H1 (cell line): ENCODE measurements around the gene CHD9. TPM values are rescaled to one million over a fixed set of nuclear protein-coding genes. Genes with fewer than 3 reads are reported as not detected.

Source experiments
- CTCF ChIA-PET: fragments of 300-600 bp; sonication (Branson Sonifier 250); formaldehyde crosslinking; loops from one replicate; lab custom pipeline; 2021; ENCODE audit not compliant: partially characterized antibody; lab: Charles Lee
- POLR2A ChIA-PET: fragments of 300-600 bp; sonication (Branson Sonifier 250); formaldehyde crosslinking; loops from one replicate; lab custom pipeline; 2021; ENCODE audit warnings: inconsistent platforms; ENCODE audit not compliant: partially characterized antibody; lab: Charles Lee
- DNase-seq, 2 experiments: peaks; one replicate each; pipeline versions ENCODE4 v3.0.0 to v3.0.0-alpha.2; 2010 to 2022; ENCODE audit warnings: low spot score in 2 of 2, low read depth in 1 of 2, mixed read lengths in 1 of 2
- FAIRE-seq: peaks from 2 replicates; lab custom pipeline; 2011; peaks lifted over from hg19 to GRCh38; lab: Jason Lieb, UNC
- H2AFZ ChIP-seq: 2 replicates; pipeline ENCODE4 v1.8.1; 2012; ENCODE audit warnings: low read length, inconsistent platforms
- H2AK5ac ChIP-seq: 2 replicates; pipeline ENCODE4 v1.6.1; 2013; ENCODE audit warnings: low read depth, low read length
- H2BK120ac ChIP-seq: replicated peaks from 2 replicates; pipeline ENCODE3; 2013; ENCODE audit warnings: low read depth, low read length, inconsistent platforms
- H2BK12ac ChIP-seq: 2 replicates; pipeline ENCODE4 v1.6.1; 2013; ENCODE audit warnings: low read depth, low read length
- H2BK15ac ChIP-seq: 2 replicates; pipeline ENCODE4 v1.6.1; 2013; ENCODE audit warnings: low read length
- H2BK20ac ChIP-seq: 2 replicates; pipeline ENCODE4 v1.6.1; 2013; ENCODE audit warnings: low read length
- H2BK5ac ChIP-seq: 2 replicates; pipeline ENCODE4 v1.6.1; 2013; ENCODE audit warnings: low read depth, low read length
- H3K14ac ChIP-seq: 2 replicates; pipeline ENCODE4 v1.6.1; 2013; ENCODE audit warnings: inconsistent platforms; ENCODE audit not compliant: insufficient read length
- H3K18ac ChIP-seq: 2 replicates; pipeline ENCODE4 v1.6.1; 2013; ENCODE audit warnings: low read length; ENCODE audit errors: extremely low read depth
- H3K23ac ChIP-seq: 2 replicates; pipeline ENCODE4 v1.6.1; 2013; ENCODE audit warnings: inconsistent platforms; ENCODE audit not compliant: insufficient read length
- H3K23me2 ChIP-seq: 2 replicates; pipeline ENCODE4 v1.6.1; 2013; ENCODE audit warnings: low read depth, low read length
- H3K27ac ChIP-seq: 2 replicates; pipeline ENCODE4 v1.6.1; 2011; ENCODE audit warnings: low read depth, low read length, inconsistent platforms
- H3K27me3 ChIP-seq, 4 experiments: replicated peaks in 1 of 4; 1 replicate in 1 of 4; 2 replicates in 3 of 4; pipeline versions ENCODE4 v1.6.1 to v1.8.1; 2011 to 2013; ENCODE audit warnings: low read length in 3 of 4, mild to moderate bottlenecking in 3 of 4, inconsistent platforms in 2 of 4, mixed read lengths in 2 of 4, moderate library complexity in 1 of 4; ENCODE audit not compliant: control insufficient read depth in 3 of 4, insufficient read depth in 3 of 4; ENCODE audit errors: extremely low read depth in 1 of 4
- H3K36me3 ChIP-seq, 4 experiments: 2 replicates each; pipeline versions ENCODE4 v1.6.1 to v1.8.1; 2011 to 2013; ENCODE audit warnings: mild to moderate bottlenecking in 4 of 4, low read length in 3 of 4, moderate library complexity in 2 of 4, control low read depth in 1 of 4, inconsistent platforms in 1 of 4; ENCODE audit not compliant: insufficient read depth in 4 of 4, control insufficient read depth in 2 of 4
- H3K4ac ChIP-seq: replicated peaks from 2 replicates; pipeline ENCODE3; 2013; ENCODE audit warnings: low read length, low read depth, mixed read lengths, inconsistent platforms; ENCODE audit not compliant: insufficient read length
- H3K4me1 ChIP-seq, 4 experiments: replicated peaks in 1 of 4; 1 replicate in 1 of 4; 2 replicates in 3 of 4; pipeline versions ENCODE4 v1.6.1 to v1.8.1; 2011 to 2013; ENCODE audit warnings: low read length in 3 of 4, inconsistent platforms in 2 of 4, mixed read lengths in 1 of 4; ENCODE audit not compliant: insufficient read depth in 4 of 4, control insufficient read depth in 3 of 4
- H3K4me2 ChIP-seq, 2 experiments: 2 replicates each; pipeline versions ENCODE4 v1.6.1 to v1.8.1; 2011 to 2013; ENCODE audit warnings: low read depth in 2 of 2, low read length in 2 of 2, control low read depth in 1 of 2, inconsistent platforms in 1 of 2, mild to moderate bottlenecking in 1 of 2; ENCODE audit not compliant: insufficient read depth in 1 of 2
- H3K4me3 ChIP-seq, 4 experiments: fragments of 200-600, 300-600 bp in 1 of 4; sonication (generic), shearing (Covaris generic), sonication (Bioruptor Twin) in 1 of 4; 2 replicates each; pipeline versions ENCODE4 v1.5.1 to v1.8.1; 2011 to 2016; ENCODE audit warnings: low read length in 4 of 4, low read depth in 3 of 4, control low read depth in 2 of 4, inconsistent platforms in 2 of 4, mild to moderate bottlenecking in 2 of 4, mixed read lengths in 1 of 4, moderate library complexity in 1 of 4; ENCODE audit not compliant: insufficient read depth in 2 of 4; ENCODE audit errors: extremely low read depth in 1 of 4
- H3K56ac ChIP-seq: replicated peaks from 2 replicates; pipeline ENCODE3; 2013; ENCODE audit warnings: low read depth, mild to moderate bottlenecking, mixed read lengths, low read length, inconsistent platforms; ENCODE audit not compliant: insufficient read length
- H3K79me1 ChIP-seq: 2 replicates; pipeline ENCODE4 v1.6.1; 2013; ENCODE audit warnings: low read depth, low read length, control low read depth
- H3K79me2 ChIP-seq, 2 experiments: 2 replicates each; pipeline versions ENCODE4 v1.6.1 to v1.8.1; 2012 to 2013; ENCODE audit warnings: low read length in 2 of 2, mild to moderate bottlenecking in 2 of 2, inconsistent platforms in 1 of 2; ENCODE audit not compliant: insufficient read depth in 2 of 2, control insufficient read depth in 1 of 2
- H3K9ac ChIP-seq, 4 experiments: replicated peaks in 1 of 4; 1 replicate in 1 of 4; 2 replicates in 3 of 4; pipeline versions ENCODE4 v1.6.1 to v1.8.1; 2011 to 2013; ENCODE audit warnings: low read depth in 3 of 4, low read length in 3 of 4, control low read depth in 2 of 4, mild to moderate bottlenecking in 2 of 4, moderate library complexity in 2 of 4, inconsistent platforms in 1 of 4; ENCODE audit errors: extremely low read depth in 1 of 4
- H3K9me3 ChIP-seq, 2 experiments: 2 replicates each; pipeline versions ENCODE4 v1.6.1 to v1.8.1; 2012 to 2013; ENCODE audit warnings: mild to moderate bottlenecking in 2 of 2, moderate library complexity in 2 of 2, control low read depth in 1 of 2, inconsistent platforms in 1 of 2, low read depth in 1 of 2, low read length in 1 of 2, mixed read lengths in 1 of 2; ENCODE audit not compliant: insufficient read depth in 2 of 2
- H4K20me1 ChIP-seq, 2 experiments: replicated peaks in 1 of 2; 2 replicates each; pipeline versions ENCODE3 to v1.8.1; 2011 to 2013; ENCODE audit warnings: inconsistent platforms in 2 of 2, low read length in 2 of 2, mild to moderate bottlenecking in 1 of 2; ENCODE audit not compliant: insufficient read depth in 2 of 2, control insufficient read depth in 1 of 2
- H4K5ac ChIP-seq: 2 replicates; pipeline ENCODE4 v1.6.1; 2013; ENCODE audit warnings: low read length, low read depth, mixed read lengths, inconsistent platforms; ENCODE audit not compliant: insufficient read length
- H4K8ac ChIP-seq: 2 replicates; pipeline ENCODE4 v1.8.0; 2013; ENCODE audit warnings: mild to moderate bottlenecking, moderate library complexity, low read length, inconsistent platforms; ENCODE audit not compliant: insufficient read depth; ENCODE audit errors: extremely low read depth
- H4K91ac ChIP-seq: replicated peaks from 2 replicates; pipeline ENCODE3; 2013; ENCODE audit warnings: low read length, mixed read lengths, inconsistent platforms; ENCODE audit not compliant: insufficient read length
- CEBPB ChIP-seq: IDR thresholded peaks from 2 replicates; pipeline ENCODE4 v1.6.1; 2012; ENCODE audit warnings: low read depth, low read length
- KDM4A ChIP-seq: IDR thresholded peaks from one replicate; pipeline ENCODE4 v1.7.1; 2012; ENCODE audit warnings: low read depth, mild to moderate bottlenecking, moderate library complexity, low read length, inconsistent platforms; ENCODE audit not compliant: severe bottlenecking
- POU5F1 ChIP-seq: IDR thresholded peaks from 2 replicates; pipeline ENCODE4 v1.6.1; 2011; ENCODE audit warnings: low read depth, mild to moderate bottlenecking, low read length, moderate library complexity
- RNF2 ChIP-seq: fragments of 200-900, 300-1000 bp; sonication (generic); IDR thresholded peaks from 2 replicates; pipeline ENCODE4 v1.7.1; 2016; ENCODE audit warnings: borderline replicate concordance, low read depth, mild to moderate bottlenecking, antibody characterized with exemption, low read length; ENCODE audit not compliant: poor library complexity, severe bottlenecking; ENCODE audit errors: missing control alignments
- SUZ12 ChIP-seq: fragments of 200-600 bp; sonication (generic); IDR thresholded peaks from 2 replicates; pipeline ENCODE4 v1.6.1; 2012; ENCODE audit warnings: mild to moderate bottlenecking, inconsistent platforms, low read length, moderate library complexity, mixed read lengths
- TAF1 ChIP-seq: IDR thresholded peaks from 2 replicates; pipeline ENCODE4 v1.6.1; 2011; ENCODE audit warnings: mild to moderate bottlenecking, low read depth, low read length
- TAF7 ChIP-seq: optimal IDR thresholded peaks from 2 replicates; pipeline ENCODE3; 2011; ENCODE audit warnings: low read depth, mild to moderate bottlenecking, inconsistent platforms, low read length, moderate library complexity, borderline replicate concordance
- YY1 ChIP-seq: IDR thresholded peaks from 2 replicates; pipeline ENCODE4 v1.6.1; 2011; ENCODE audit warnings: low read depth, mild to moderate bottlenecking, low read length
- WGBS, 2 experiments: shearing (Covaris generic) in 1 of 2; methylation state at CpG; one replicate each; pipeline versions ENCODE4 v1.1.6 to v1.1.7; 2013 to 2015; ENCODE audit warnings: low lambda C conversion rate in 2 of 2, mixed read lengths in 2 of 2, inconsistent platforms in 1 of 2, low coverage in 1 of 2, missing lambda C conversion rate in 1 of 2; ENCODE audit not compliant: insufficient replicate concordance in 2 of 2, insufficient coverage in 1 of 2, insufficient read length in 1 of 2; ENCODE audit errors: extremely low coverage in 1 of 2, missing lambda C conversion rate in 1 of 2; 5-methylcytosine and 5-hydroxymethylcytosine counted together
- polyA plus RNA-seq, 7 experiments: library from polyadenylated mRNA; depleted of rRNA in 3 of 7; stranded (reverse) in 5 of 7; unstranded in 2 of 7; fragments of >200 nt in 5 of 7; fragments of 200-250 nt in 2 of 7; gene quantifications; 1 replicate in 5 of 7; 2 replicates in 1 of 7; 4 replicates in 1 of 7; pipeline versions ENCODE4 v1.2.1 to v1.2.3, GENCODE V29; 2011 to 2013; ENCODE audit warnings: missing spikeins in 2 of 7, mixed read lengths in 2 of 7
- total RNA-seq: library from RNA; stranded (reverse); fragmentation: NEBNext Ultra II Directional; extraction: Animal tissue kit (Norgen Biotek cat#: 25700); gene quantifications from 2 replicates; pipeline ENCODE4 v1.2.1, GENCODE V29; 2021
- TF ChIP-seq, protein P1 (sequence below): IDR thresholded peaks from 2 replicates; pipeline ENCODE4 v1.6.1; 2012; ENCODE audit warnings: low read length, inconsistent platforms
- TF ChIP-seq, protein P2 (sequence below): IDR thresholded peaks from 2 replicates; pipeline ENCODE4 v1.6.1; 2012; ENCODE audit warnings: inconsistent platforms

CHD9 gene
- total and polyA plus RNA-seq, 2 of the 8 experiments (the other 6 are each of a cell fraction or from before 2014, with no cell fraction given) = 9.9 to 32.4 TPM

DNA sequence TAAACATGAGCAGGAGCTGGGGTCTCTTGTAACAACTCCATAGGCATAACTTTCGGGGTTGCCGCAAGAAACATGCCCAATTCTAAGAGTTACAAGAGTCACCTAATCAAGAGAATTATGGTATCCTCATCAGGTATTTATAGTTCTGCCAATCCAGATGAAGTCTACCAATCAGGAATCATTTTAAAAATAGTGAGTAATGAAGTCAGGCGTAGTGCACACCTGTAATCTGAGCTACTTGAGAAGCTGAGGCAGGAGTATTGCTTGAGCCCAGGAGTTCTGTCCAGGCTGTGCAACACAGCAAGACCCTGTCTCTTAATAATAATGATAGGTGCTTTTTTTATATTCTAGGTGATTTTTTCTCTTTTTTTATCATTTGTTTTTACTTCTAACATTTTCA, 251.0 kb downstream of the CHD9 start:
- H3K36me3 ChIP-seq = peaks cover 12 to 65% (median 48%) of the 10 kb centered on the region in 4 experiments
- no peak overlapping the region for H3K4ac ChIP-seq
- H3K4me1 ChIP-seq = no peaks in the 10 kb centered on the region
- H2BK15ac ChIP-seq = no peak overlapping the region
- DNase-seq (no peak), FAIRE-seq (no peak)
- no peaks in the 10 kb centered on the region for H4K20me1 ChIP-seq
- H3K4me2 ChIP-seq = no peak overlapping the region
- H3K27ac ChIP-seq = no peak overlapping the region
- no peak overlapping the region for H4K91ac ChIP-seq
- no peak overlapping the region for H3K14ac ChIP-seq
- no peak overlapping the region for H2BK20ac ChIP-seq
- no peak overlapping the region for H3K9ac ChIP-seq
- no peak overlapping the region for H3K56ac ChIP-seq
- no peak overlapping the region for H3K18ac ChIP-seq
- H2BK5ac ChIP-seq = no peak overlapping the region
- no peaks in the 10 kb centered on the region; a peak in 1 of 4 replicates for H3K9me3 ChIP-seq
- no peak overlapping the region for H2BK12ac ChIP-seq
- H4K8ac ChIP-seq = no peak overlapping the region
- WGBS, 2 experiments = 92% methylated on average over 3 of the region's 3 CpGs; no CpG with 5 or more reads in 1 of the 2 experiments
- CTCF ChIA-PET = interaction anchor here (0.6 kb wide), 1 partner anchor 394 kb away, joined by 3 read pairs; no protein-coding TSS in a partner anchor
- no peaks in the 10 kb centered on the region for H3K79me2 ChIP-seq
- H3K27me3 ChIP-seq = no peaks in the 10 kb centered on the region
- no peak overlapping the region for H2BK120ac ChIP-seq
- H3K79me1 ChIP-seq = no peaks in the 10 kb centered on the region
- H3K23me2 ChIP-seq = no peaks in the 10 kb centered on the region
- H2AK5ac ChIP-seq = no peak overlapping the region
- no peak overlapping the region for H3K23ac ChIP-seq
- H3K4me3 ChIP-seq = no peak overlapping the region
- H4K5ac ChIP-seq = no peak overlapping the region
- no peak overlapping the region for H2AFZ ChIP-seq
- POLR2A ChIA-PET = no interaction called here
- TF ChIP-seq POU5F1 = no peak
- TF ChIP-seq CEBPB = no peak
- TF ChIP-seq YY1 = no peak
- TF ChIP-seq, protein P1, sequence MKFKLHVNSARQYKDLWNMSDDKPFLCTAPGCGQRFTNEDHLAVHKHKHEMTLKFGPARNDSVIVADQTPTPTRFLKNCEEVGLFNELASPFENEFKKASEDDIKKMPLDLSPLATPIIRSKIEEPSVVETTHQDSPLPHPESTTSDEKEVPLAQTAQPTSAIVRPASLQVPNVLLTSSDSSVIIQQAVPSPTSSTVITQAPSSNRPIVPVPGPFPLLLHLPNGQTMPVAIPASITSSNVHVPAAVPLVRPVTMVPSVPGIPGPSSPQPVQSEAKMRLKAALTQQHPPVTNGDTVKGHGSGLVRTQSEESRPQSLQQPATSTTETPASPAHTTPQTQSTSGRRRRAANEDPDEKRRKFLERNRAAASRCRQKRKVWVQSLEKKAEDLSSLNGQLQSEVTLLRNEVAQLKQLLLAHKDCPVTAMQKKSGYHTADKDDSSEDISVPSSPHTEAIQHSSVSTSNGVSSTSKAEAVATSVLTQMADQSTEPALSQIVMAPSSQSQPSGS = no peak
- no peak for TF ChIP-seq TAF7
- TF ChIP-seq, protein P2, sequence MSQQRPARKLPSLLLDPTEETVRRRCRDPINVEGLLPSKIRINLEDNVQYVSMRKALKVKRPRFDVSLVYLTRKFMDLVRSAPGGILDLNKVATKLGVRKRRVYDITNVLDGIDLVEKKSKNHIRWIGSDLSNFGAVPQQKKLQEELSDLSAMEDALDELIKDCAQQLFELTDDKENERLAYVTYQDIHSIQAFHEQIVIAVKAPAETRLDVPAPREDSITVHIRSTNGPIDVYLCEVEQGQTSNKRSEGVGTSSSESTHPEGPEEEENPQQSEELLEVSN = no peak
- TF ChIP-seq SUZ12 = no peak
- TF ChIP-seq RNF2 = no peak
- TF ChIP-seq KDM4A = no peak
- no peak for TF ChIP-seq TAF1
